Esophagus (tissue), 2 donors: ENCODE measurements around the gene NLGN1. TPM values are rescaled to one million over a fixed set of nuclear protein-coding genes. Genes with fewer than 3 reads are reported as not detected.

Source experiments
- H3K27ac ChIP-seq, 2 donors: one replicate each; pipeline ENCODE4 v1.5.1; 2013; ENCODE audit warnings: low read depth in 2 of 2, mild to moderate bottlenecking in 2 of 2, inconsistent platforms in 1 of 2, low read length in 1 of 2, moderate library complexity in 1 of 2
- H3K27me3 ChIP-seq, 2 donors: one replicate each; pipeline ENCODE4 v1.6.1; 2013; ENCODE audit warnings: low read length in 2 of 2, control low read depth in 1 of 2, mild to moderate bottlenecking in 1 of 2; ENCODE audit not compliant: insufficient read depth in 2 of 2, control insufficient read depth in 1 of 2
- H3K36me3 ChIP-seq, 2 donors: one replicate each; pipeline ENCODE4 v1.6.1; 2013; ENCODE audit warnings: low read length in 1 of 2; ENCODE audit not compliant: control insufficient read depth in 2 of 2, insufficient read depth in 2 of 2
- H3K4me1 ChIP-seq, 2 donors: one replicate each; pipeline ENCODE4 v1.6.1; 2013; ENCODE audit warnings: low read length in 1 of 2; ENCODE audit not compliant: control insufficient read depth in 2 of 2, insufficient read depth in 2 of 2
- H3K4me3 ChIP-seq, 2 donors: one replicate each; pipeline ENCODE4 v1.5.1; 2013; ENCODE audit warnings: low read length in 2 of 2, mild to moderate bottlenecking in 2 of 2, low read depth in 1 of 2, moderate library complexity in 1 of 2
- H3K9me3 ChIP-seq, 2 donors: one replicate each; pipeline ENCODE4 v1.6.1; 2013; ENCODE audit warnings: mild to moderate bottlenecking in 2 of 2, low read depth in 1 of 2, low read length in 1 of 2, moderate library complexity in 1 of 2; ENCODE audit not compliant: control insufficient read depth in 2 of 2, insufficient read depth in 1 of 2
- WGBS, 2 donors: extraction: QIAGEN DNeasy Blood & Tissue Kit; methylation state at CpG; one replicate each; pipeline ENCODE4 v1.1.7; 2013; 5-methylcytosine and 5-hydroxymethylcytosine counted together
- polyA plus RNA-seq, 2 donors: library from polyadenylated mRNA; stranded (reverse); fragments of 200-250 nt; gene quantifications; one replicate each; pipeline ENCODE4 v1.2.3, GENCODE V29; 2013
- donor health status: healthy with polysubstance abuse.
- donor health status: Bipolar disorder and iron deficiency.

Gene NLGN1
- polyA plus RNA-seq, 2 donors = 0.26 to 0.46 TPM

GRCh38 chr3:173644086-173645082 is 246.8 kb downstream of the NLGN1 start:
- no peaks in the 10 kb centered on the region for H3K36me3 ChIP-seq
- H3K27ac ChIP-seq = no peak overlapping the region
- H3K27me3 ChIP-seq = no peaks in the 10 kb centered on the region
- H3K4me3 ChIP-seq = no peak overlapping the region
- H3K9me3 ChIP-seq = peaks cover 0 to 6% of the 10 kb centered on the region in 2 donors
- no peaks in the 10 kb centered on the region for H3K4me1 ChIP-seq
- 95 to 97% methylated on average over 13 of the region's 13 CpGs for WGBS, 2 donors

- no peak overlapping the region for H3K4me3 ChIP-seq
- H3K27me3 ChIP-seq = no peaks in the 10 kb centered on the region
- H3K4me1 ChIP-seq = no peaks in the 10 kb centered on the region
- H3K9me3 ChIP-seq = no peaks in the 10 kb centered on the region
- no peak overlapping the region for H3K27ac ChIP-seq
- WGBS, 2 donors = 38 to 58% methylated on average over 1 of the region's 1 CpG
- no peaks in the 10 kb centered on the region for H3K36me3 ChIP-seq
These were observed 253.1 kb downstream of the NLGN1 start for GRCh38 chr3:173650596-173650995.

GRCh38 chr3:173652093-173652492 is 254.5 kb downstream of the NLGN1 start:
- no peaks in the 10 kb centered on the region for H3K9me3 ChIP-seq
- H3K27me3 ChIP-seq = no peaks in the 10 kb centered on the region
- WGBS, 2 donors = 77 to 78% methylated on average over 2 of the region's 2 CpGs
- H3K36me3 ChIP-seq = no peaks in the 10 kb centered on the region
- H3K27ac ChIP-seq = no peak overlapping the region
- no peak overlapping the region for H3K4me3 ChIP-seq
- H3K4me1 ChIP-seq = no peaks in the 10 kb centered on the region

DNA sequence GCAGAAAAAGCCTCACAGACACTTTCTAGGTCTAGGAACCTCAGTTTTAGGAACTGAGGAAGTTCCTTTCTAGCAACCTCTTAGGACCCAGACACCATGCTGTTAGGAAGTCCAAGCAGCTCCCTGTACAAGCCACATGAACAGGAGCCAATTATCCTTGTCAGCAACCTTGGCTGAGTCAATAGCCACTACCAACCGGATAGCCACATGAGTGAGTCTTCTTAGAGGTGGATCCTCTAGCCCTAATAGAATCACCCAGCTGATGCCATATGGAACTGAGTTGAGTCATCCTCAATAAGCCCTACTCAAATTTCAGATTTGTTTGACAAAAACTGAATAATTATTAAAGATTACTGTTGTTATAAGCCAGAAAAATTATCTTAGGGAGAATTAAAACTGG is 256.2 kb downstream of the NLGN1 start:
- Histone ChIP-seq H3K36me3 (no peaks in the 10 kb centered on the region), H3K27ac (no peak overlapping the region), H3K4me3 (no peak overlapping the region), H3K9me3 (no peaks in the 10 kb centered on the region), H3K4me1 (no peaks in the 10 kb centered on the region), H3K27me3 (no peaks in the 10 kb centered on the region)
- WGBS, 2 donors = 83% methylated on average over 1 of the region's 1 CpG

DNA sequence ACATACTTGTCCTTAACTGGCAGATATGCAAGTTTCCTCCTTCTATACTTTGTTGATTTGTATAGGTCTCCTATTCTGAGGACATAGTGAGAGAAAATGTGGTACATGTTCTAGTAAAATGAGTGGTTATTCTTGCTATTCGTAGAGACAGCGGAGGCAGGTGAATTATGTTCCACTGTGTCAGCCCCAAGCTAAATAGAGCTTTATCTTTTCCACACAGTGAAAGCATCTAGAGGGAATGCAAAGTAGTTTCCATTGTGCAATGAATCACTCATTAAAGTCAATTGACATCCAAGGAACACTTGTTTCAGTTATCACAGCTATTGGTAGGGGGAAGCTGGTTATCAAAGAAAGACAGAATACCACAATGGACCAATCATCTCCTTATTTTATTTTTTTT is 262.4 kb downstream of the NLGN1 start:
- 62 to 79% methylated on average over 2 of the region's 2 CpGs for WGBS, 2 donors
- H3K4me3 ChIP-seq = no peak overlapping the region
- H3K36me3 ChIP-seq = no peaks in the 10 kb centered on the region
- no peaks in the 10 kb centered on the region for H3K4me1 ChIP-seq
- no peaks in the 10 kb centered on the region for H3K9me3 ChIP-seq
- no peaks in the 10 kb centered on the region for H3K27me3 ChIP-seq
- H3K27ac ChIP-seq = no peak overlapping the region

DNA sequence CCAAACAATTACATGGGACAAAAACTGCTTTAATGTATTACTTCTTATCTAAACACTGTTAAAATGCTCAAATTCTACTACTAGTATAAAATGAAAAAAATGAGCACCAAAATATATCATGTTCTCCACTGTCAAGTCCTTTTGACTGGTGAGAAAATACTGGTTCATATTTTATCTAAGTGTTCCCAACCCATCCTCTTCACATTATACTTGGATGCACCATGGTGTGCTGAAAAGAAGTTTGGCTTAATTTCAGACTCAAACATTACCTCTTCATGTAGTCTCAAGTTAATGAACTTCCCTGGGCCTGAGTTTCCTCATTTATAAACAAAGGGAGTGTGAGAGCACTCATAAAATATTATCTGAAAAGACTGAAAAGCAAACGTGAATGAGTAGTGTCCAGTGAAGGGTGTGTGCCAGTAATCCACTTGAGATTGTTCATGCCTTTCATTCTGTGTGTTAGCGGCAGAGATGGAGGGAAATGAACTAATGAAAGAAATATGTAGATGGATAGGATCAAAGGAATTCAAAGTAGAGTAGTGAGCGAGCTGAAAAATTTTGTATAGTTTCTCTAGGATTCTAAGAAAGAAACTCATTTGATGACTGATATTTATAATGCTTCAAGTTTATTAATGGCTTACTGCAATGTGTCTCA is 263.2 kb downstream of the NLGN1 start:
- Histone ChIP-seq H3K36me3 (no peaks in the 10 kb centered on the region), H3K4me3 (no peak overlapping the region), H3K27ac (no peak overlapping the region), H3K4me1 (no peaks in the 10 kb centered on the region), H3K27me3 (no peaks in the 10 kb centered on the region), H3K9me3 (no peaks in the 10 kb centered on the region)
- 60 to 64% methylated on average over 3 of the region's 3 CpGs for WGBS, 2 donors

- H3K27ac ChIP-seq = no peak overlapping the region
- H3K27me3 ChIP-seq = no peaks in the 10 kb centered on the region
- no peaks in the 10 kb centered on the region for H3K4me1 ChIP-seq
- no peaks in the 10 kb centered on the region for H3K9me3 ChIP-seq
- H3K36me3 ChIP-seq = no peaks in the 10 kb centered on the region
- WGBS, 2 donors = 60 to 77% methylated on average over 1 of the region's 1 CpG
- no peak overlapping the region for H3K4me3 ChIP-seq
These were observed 266.2 kb downstream of the NLGN1 start for GRCh38 chr3:173663696-173664111.

- H3K4me1 ChIP-seq = no peaks in the 10 kb centered on the region
- H3K27ac ChIP-seq = no peak overlapping the region
- H3K9me3 ChIP-seq = no peaks in the 10 kb centered on the region
- H3K36me3 ChIP-seq = no peaks in the 10 kb centered on the region
- no peaks in the 10 kb centered on the region for H3K27me3 ChIP-seq
- WGBS, 2 donors = 48 to 63% methylated on average over 1 of the region's 1 CpG
- no peak overlapping the region for H3K4me3 ChIP-seq
These were observed 278.6 kb downstream of the NLGN1 start for GRCh38 chr3:173676094-173676493.

- Histone ChIP-seq H3K9me3 (no peaks in the 10 kb centered on the region), H3K4me3 (no peak overlapping the region), H3K4me1 (no peaks in the 10 kb centered on the region), H3K27me3 (no peaks in the 10 kb centered on the region), H3K36me3 (no peaks in the 10 kb centered on the region), H3K27ac (no peak overlapping the region)
- WGBS, 2 donors = 92 to 98% methylated on average over 1 of the region's 1 CpG
These were observed 283.7 kb downstream of the NLGN1 start for GRCh38 chr3:173681188-173681678.
